GM06990 (cell line): Measurements from ENCODE around the gene LCN1.

ENCODE experiments used
- DNase-seq: peaks from one replicate; pipeline ENCODE4 v3.0.0-alpha.2; 2011; ENCODE audit not compliant: insufficient read length; ENCODE audit errors: extremely low read depth
- H3K27me3 ChIP-seq: replicated peaks from 2 replicates; pipeline ENCODE4 v1.6.0; 2011; ENCODE audit warnings: low read length; ENCODE audit not compliant: control insufficient read depth, insufficient read depth
- H3K36me3 ChIP-seq: 2 replicates; pipeline ENCODE4 v1.5.1; 2011; ENCODE audit warnings: low read length; ENCODE audit not compliant: control insufficient read depth, insufficient read depth
- H3K4me3 ChIP-seq: replicated peaks from 2 replicates; pipeline ENCODE4 v1.5.1; 2011; ENCODE audit warnings: low read depth, mild to moderate bottlenecking, control low read depth, low read length
- CTCF ChIP-seq: IDR thresholded peaks from 2 replicates; pipeline ENCODE4 v1.5.1; 2011; ENCODE audit warnings: low read length, control low read depth, mild to moderate bottlenecking, inconsistent platforms; ENCODE audit not compliant: insufficient read depth, poor library complexity, severe bottlenecking

The LCN1 gene

GRCh38 chr9:135574943-135575342 lies 53.7 kb downstream of the LCN1 start:
- Histone ChIP-seq H3K4me3 (no peak overlapping the region), H3K27me3 (no peaks in the 10 kb centered on the region), H3K36me3 (no peaks in the 10 kb centered on the region)
- no peak for TF ChIP-seq CTCF
- no peak for DNase-seq
